Right lobe of liver (tissue), 6 donors: ENCODE results near the gene CHMP6. TPM values are rescaled to one million over a fixed set of nuclear protein-coding genes. Genes with fewer than 3 reads are reported as not detected.

ENCODE experiments used
- ATAC-seq, 4 donors: fragments of 200-7000 bp; cut with Tn5 transposase; one replicate each; pipeline ENCODE4 v1.9.1; 2020; ENCODE audit warnings: mild to moderate bottlenecking in 4 of 4, moderate library complexity in 4 of 4
- DNase-seq, 3 donors: peaks; one replicate each; pipeline ENCODE4 v3.0.0-alpha.2; 2020
- H3K27ac ChIP-seq, 3 donors: fragments of 200-600 bp; one replicate each; pipeline ENCODE4 v1.8.0; 2022
- H3K27me3 ChIP-seq, 2 donors: fragments of 200-600 bp; one replicate each; pipeline ENCODE4 v1.8.0; 2022
- H3K36me3 ChIP-seq, 4 donors: fragments of 200-600 bp; sonication (generic) in 1 of 4; one replicate each; pipeline versions ENCODE4 v1.5.1 to v1.8.0; 2017 to 2022; ENCODE audit warnings: control low read depth in 1 of 4
- H3K4me1 ChIP-seq, 4 donors: fragments of 200-600 bp; sonication (generic) in 1 of 4; one replicate each; pipeline versions ENCODE4 v1.5.1 to v1.8.0; 2017 to 2022; ENCODE audit warnings: control low read depth in 1 of 4
- H3K4me3 ChIP-seq, 3 donors: fragments of 200-600 bp; one replicate each; pipeline ENCODE4 v1.8.0; 2022
- H3K9me3 ChIP-seq, 4 donors: fragments of 200-600 bp; sonication (generic) in 1 of 4; one replicate each; pipeline versions ENCODE4 v1.5.1 to v1.8.0; 2017 to 2022; ENCODE audit warnings: control low read depth in 1 of 4
- CTCF ChIP-seq, 4 donors: fragments of 200-600 bp in 3 of 4; fragments of 450-650 bp in 1 of 4; IDR thresholded peaks; one replicate each; pipeline versions ENCODE4 v1.5.1 to v1.8.0; 2016 to 2022; ENCODE audit warnings: antibody characterized with exemption in 4 of 4, mild to moderate bottlenecking in 2 of 4
- POLR2A ChIP-seq: fragments of 450-650 bp; IDR thresholded peaks from one replicate; pipeline ENCODE4 v1.6.1; 2017; ENCODE audit warnings: antibody characterized with exemption, mild to moderate bottlenecking
- WGBS: methylation state at CpG from one replicate; pipeline ENCODE4 v1.1.6; 2018; ENCODE audit warnings: low coverage, low lambda C conversion rate; ENCODE audit not compliant: insufficient coverage; ENCODE audit errors: missing lambda C conversion rate; 5-methylcytosine and 5-hydroxymethylcytosine counted together
- intact Hi-C, 2 donors: fragments of 100-400 bp; cut with DNase I; formaldehyde crosslinking; loops; one replicate each; pipeline versions ENCODE4 v1.11.2 to v1.14.1; 2022
- total RNA-seq, 6 experiments: library from RNA; depleted of rRNA in 2 of 6; stranded (reverse); fragments of >200 nt in 2 of 6; fragmentation: NEBNext Ultra II Directional in 3 of 6; extraction: Animal tissue kit (Norgen Biotek cat#: 25700) in 3 of 6; gene quantifications; one replicate each; pipeline versions ENCODE4 v1.1.0 to v1.2.4, GENCODE V29; 2016 to 2023
- donor health status: DM: no; HTN: yes; CAD: no.
- donor health status: DM: no; HTN: no; CAD: no.
- donor health status: DM: no; HTN: no; CAD: no.
- donor health status: DM: no; HTN: yes; CAD: no.
- donor health status: DM: no; HTN: yes; CAD: no.

CHMP6 gene
- total RNA-seq, 6 experiments from 2014 or later: 13.4 to 27.8 (median 15.6) TPM

- peak overlapping the region in 2 of 3 donors; percentile 70 to 81 for H3K27ac ChIP-seq
- no peaks in the 10 kb centered on the region for H3K9me3 ChIP-seq
- no peaks in the 10 kb centered on the region for H3K36me3 ChIP-seq
- H3K4me3 ChIP-seq: no peak overlapping the region
- no peaks in the 10 kb centered on the region for H3K27me3 ChIP-seq
- TF ChIP-seq POLR2A (no peak), CTCF (IDR thresholded peaks at IDR 0.05) (no peak)
- no peak for DNase-seq
- ATAC-seq: no peak
- 65% methylated on average over 2 of the region's 9 CpGs for WGBS
- H3K4me1 ChIP-seq: peaks cover 0 to 85% (median 36%) of the 10 kb centered on the region in 4 donors
- intact Hi-C loops: no loop called here
Measured at GRCh38 chr17:81042606-81043005, 51.0 kb downstream of the CHMP6 start.

- Histone ChIP-seq H3K9me3 (no peaks in the 10 kb centered on the region), H3K4me1 (peaks cover 0 to 85% (median 36%) of the 10 kb centered on the region in 4 donors), H3K27me3 (no peaks in the 10 kb centered on the region), H3K36me3 (no peaks in the 10 kb centered on the region), H3K4me3 (no peak overlapping the region), H3K27ac (peak overlapping the region; percentile 70 to 84 (median 81))
- peak in 2 of 4 donors; percentile 2 to 15 for ATAC-seq
- DNase-seq: peak in 1 of 3 donors; percentile 30
- no CpG with 5 or more reads among the region's 19 CpGs for WGBS
- intact Hi-C loops: no loop called here
- TF ChIP-seq CTCF (IDR thresholded peaks at IDR 0.05): no peak
Measured at GRCh38 chr17:81043319-81043724, 51.7 kb downstream of the CHMP6 start.

- DNase-seq (peak in 2 of 3 donors; percentile 64 to 80), ATAC-seq (peak; percentile 42 to 67 (median 62))
- H3K27me3 ChIP-seq: no peaks in the 10 kb centered on the region
- no peak overlapping the region for H3K4me3 ChIP-seq
- peaks cover 0 to 85% (median 35%) of the 10 kb centered on the region in 4 donors for H3K4me1 ChIP-seq
- H3K36me3 ChIP-seq: no peaks in the 10 kb centered on the region
- 17% methylated on average over 17 of the region's 38 CpGs for WGBS
- no peaks in the 10 kb centered on the region for H3K9me3 ChIP-seq
- TF ChIP-seq CTCF (IDR thresholded peaks at IDR 0.05) (no peak), POLR2A (peak; percentile 14)
- intact Hi-C loops: no loop called here
- peak overlapping the region; percentile 70 to 84 (median 81) for H3K27ac ChIP-seq
Measured at GRCh38 chr17:81043725-81044427, 52.2 kb downstream of the CHMP6 start.

GRCh38 chr17:81044428-81044763 is 52.8 kb downstream of the CHMP6 start:
- TF ChIP-seq CTCF (IDR thresholded peaks at IDR 0.05) (no peak), POLR2A (no peak)

More at GRCh38 chr17:81044428-81044763, 52.8 kb downstream of the CHMP6 start:
- Histone ChIP-seq H3K27me3 (no peaks in the 10 kb centered on the region), H3K4me3 (no peak overlapping the region), H3K4me1 (peaks cover 0 to 85% (median 32%) of the 10 kb centered on the region in 4 donors), H3K36me3 (no peaks in the 10 kb centered on the region), H3K9me3 (no peaks in the 10 kb centered on the region), H3K27ac (peak overlapping the region; percentile 70 to 84 (median 81))
- intact Hi-C loops: no loop called here
- 44% methylated on average over 5 of the region's 14 CpGs for WGBS
- ATAC-seq (no peak), DNase-seq (no peak)
